MM.1S (cell line): ENCODE data around the gene ELN.

Experiments used
- DNase-seq: peaks from one replicate; pipeline ENCODE4 v3.0.0-alpha.2; 2015
- H2AFZ ChIP-seq: fragments of 300-600 bp; sonication (generic); 2 replicates; pipeline ENCODE4 v1.6.0; 2016; ENCODE audit warnings: antibody characterized with exemption, low read length
- H3F3A ChIP-seq: fragments of 300-600 bp; sonication (generic); 2 replicates; pipeline ENCODE4 v1.6.1; 2016; ENCODE audit warnings: mild to moderate bottlenecking, antibody characterized with exemption, low read length, moderate library complexity, mixed read lengths; ENCODE audit not compliant: insufficient read depth
- H3K27ac ChIP-seq: fragments of 300-600 bp; sonication (generic); 2 replicates; pipeline ENCODE4 v1.5.1; 2016; ENCODE audit warnings: mild to moderate bottlenecking, low read length
- H3K27me3 ChIP-seq: fragments of 300-600 bp; sonication (generic); replicated peaks from 2 replicates; pipeline ENCODE4 v1.6.0; 2016; ENCODE audit warnings: low read length; ENCODE audit not compliant: insufficient read depth
- H3K36me3 ChIP-seq: fragments of 300-600 bp; sonication (generic); replicated peaks from 2 replicates; pipeline ENCODE4 v1.6.1; 2016; ENCODE audit warnings: mild to moderate bottlenecking, low read length, mixed read lengths; ENCODE audit not compliant: insufficient read depth
- H3K4me1 ChIP-seq: fragments of 300-600 bp; sonication (generic); 2 replicates; pipeline ENCODE4 v1.6.1; 2016; ENCODE audit warnings: low read length, mixed read lengths
- H3K4me2 ChIP-seq: fragments of 300-600 bp; sonication (generic); 2 replicates; pipeline ENCODE4 v1.6.0; 2016; ENCODE audit warnings: low read depth, low read length
- H3K4me3 ChIP-seq: fragments of 300-600 bp; sonication (generic); 2 replicates; pipeline ENCODE4 v1.5.1; 2016; ENCODE audit warnings: low read length, mixed read lengths
- H3K79me2 ChIP-seq: fragments of 300-600 bp; sonication (generic); 2 replicates; pipeline ENCODE4 v1.6.1; 2016; ENCODE audit warnings: mixed run types, low read length, mixed read lengths
- H3K9ac ChIP-seq: fragments of 300-600 bp; sonication (generic); 2 replicates; pipeline ENCODE4 v1.6.1; 2016; ENCODE audit warnings: low read length, mixed read lengths
- H3K9me2 ChIP-seq: fragments of 300-600 bp; sonication (generic); replicated peaks from 2 replicates; pipeline ENCODE4 v1.6.1; 2016; ENCODE audit warnings: mild to moderate bottlenecking, low read length, mixed read lengths; ENCODE audit not compliant: insufficient read depth
- H3K9me3 ChIP-seq: fragments of 300-600 bp; sonication (generic); replicated peaks from 2 replicates; pipeline ENCODE4 v1.6.1; 2016; ENCODE audit warnings: mild to moderate bottlenecking, low read length, mixed read lengths; ENCODE audit not compliant: insufficient read depth
- H4K20me1 ChIP-seq: fragments of 300-600 bp; sonication (generic); 2 replicates; pipeline ENCODE4 v1.6.1; 2016; ENCODE audit warnings: mild to moderate bottlenecking, low read length, moderate library complexity, mixed read lengths; ENCODE audit not compliant: insufficient read depth
- EZH2 ChIP-seq: fragments of 300-600 bp; sonication (generic); optimal IDR thresholded peaks from 2 replicates; pipeline ENCODE3; 2017; ENCODE audit warnings: low read depth, mild to moderate bottlenecking, antibody characterized with exemption, low read length, mixed read lengths
- EZH2phosphoT487 ChIP-seq: fragments of 300-600 bp; sonication (generic); IDR thresholded peaks from 2 replicates; pipeline ENCODE4 v1.6.1; 2018; ENCODE audit warnings: antibody characterized with exemption, low read length
- TF ChIP-seq, protein P1 (sequence below): fragments of 300-600 bp; sonication (generic); IDR thresholded peaks from 2 replicates; pipeline ENCODE4 v1.5.1; 2016; ENCODE audit warnings: antibody characterized with exemption, low read length, mixed read lengths

The ELN gene

DNA sequence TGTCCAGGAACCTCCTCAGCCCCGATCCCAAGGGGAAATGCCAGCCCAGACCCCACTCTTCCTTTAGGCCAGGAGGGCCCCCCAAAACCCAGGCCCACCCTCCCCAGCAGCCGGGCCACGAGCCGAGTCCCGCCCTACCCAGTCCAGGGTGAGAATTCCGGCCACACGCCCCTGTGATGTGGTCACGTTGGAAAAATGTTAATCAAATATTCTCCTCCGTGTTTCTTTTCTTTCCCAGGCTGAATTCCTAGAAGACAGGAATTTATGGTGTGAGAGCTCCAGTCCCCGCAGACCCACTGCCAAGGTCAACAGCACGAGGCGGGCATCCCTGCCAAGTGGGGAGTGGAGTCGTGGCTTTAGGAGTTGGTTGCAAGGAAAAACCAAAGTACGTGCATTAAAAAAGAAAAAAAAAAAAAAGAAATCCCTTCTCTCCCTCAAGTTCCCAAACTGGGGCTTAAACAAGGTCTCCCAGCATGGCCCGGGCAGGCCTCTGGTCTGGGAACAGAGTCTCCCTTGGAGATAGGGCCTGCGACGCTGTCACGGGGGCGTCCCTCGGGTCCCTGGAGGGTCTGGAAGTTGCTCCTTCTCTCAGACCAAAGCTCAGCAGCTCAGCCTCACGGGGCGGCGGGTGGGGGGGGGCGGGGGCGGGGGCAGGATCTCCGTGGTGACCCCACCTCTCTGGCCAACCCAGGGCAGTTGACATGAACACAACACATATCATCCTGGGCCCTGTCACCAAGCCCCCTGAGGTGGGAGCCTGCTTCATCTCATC, 28.1 kb upstream of the ELN start:
- Histone ChIP-seq H2AFZ (no peak overlapping the region), H3F3A (0 out of 2 replicates have a peak, but pooled peaks cover 6% of the 10 kb centered on the region), H3K9ac (no peak overlapping the region), H3K9me3 (no peaks in the 10 kb centered on the region), H3K4me3 (no peak overlapping the region), H3K36me3 (no peaks in the 10 kb centered on the region), H3K4me2 (no peak overlapping the region), H3K79me2 (no peaks in the 10 kb centered on the region), H3K9me2 (no peaks in the 10 kb centered on the region), H3K27me3 (no peaks in the 10 kb centered on the region; the same call in 1 of the 2 replicates), H3K27ac (no peak overlapping the region), H4K20me1 (no peaks in the 10 kb centered on the region), H3K4me1 (peaks cover 14% of the 10 kb centered on the region)
- TF ChIP-seq EZH2 (no peak), EZH2phosphoT487 (no peak)
- TF ChIP-seq, protein P1, sequence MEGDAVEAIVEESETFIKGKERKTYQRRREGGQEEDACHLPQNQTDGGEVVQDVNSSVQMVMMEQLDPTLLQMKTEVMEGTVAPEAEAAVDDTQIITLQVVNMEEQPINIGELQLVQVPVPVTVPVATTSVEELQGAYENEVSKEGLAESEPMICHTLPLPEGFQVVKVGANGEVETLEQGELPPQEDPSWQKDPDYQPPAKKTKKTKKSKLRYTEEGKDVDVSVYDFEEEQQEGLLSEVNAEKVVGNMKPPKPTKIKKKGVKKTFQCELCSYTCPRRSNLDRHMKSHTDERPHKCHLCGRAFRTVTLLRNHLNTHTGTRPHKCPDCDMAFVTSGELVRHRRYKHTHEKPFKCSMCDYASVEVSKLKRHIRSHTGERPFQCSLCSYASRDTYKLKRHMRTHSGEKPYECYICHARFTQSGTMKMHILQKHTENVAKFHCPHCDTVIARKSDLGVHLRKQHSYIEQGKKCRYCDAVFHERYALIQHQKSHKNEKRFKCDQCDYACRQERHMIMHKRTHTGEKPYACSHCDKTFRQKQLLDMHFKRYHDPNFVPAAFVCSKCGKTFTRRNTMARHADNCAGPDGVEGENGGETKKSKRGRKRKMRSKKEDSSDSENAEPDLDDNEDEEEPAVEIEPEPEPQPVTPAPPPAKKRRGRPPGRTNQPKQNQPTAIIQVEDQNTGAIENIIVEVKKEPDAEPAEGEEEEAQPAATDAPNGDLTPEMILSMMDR, result no peak
- no peak for DNase-seq

- Histone ChIP-seq H3K4me2 (no peak overlapping the region), H3K9me2 (no peaks in the 10 kb centered on the region), H3K4me1 (peaks cover 14% of the 10 kb centered on the region), H3K9ac (no peak overlapping the region), H3K9me3 (no peaks in the 10 kb centered on the region), H3K36me3 (no peaks in the 10 kb centered on the region), H2AFZ (no peak overlapping the region), H3F3A (0 out of 2 replicates have a peak, but pooled peaks cover 6% of the 10 kb centered on the region), H3K27me3 (no peaks in the 10 kb centered on the region; the same call in 1 of the 2 replicates), H3K79me2 (no peaks in the 10 kb centered on the region), H4K20me1 (no peaks in the 10 kb centered on the region), H3K4me3 (no peak overlapping the region), H3K27ac (no peak overlapping the region)
- TF ChIP-seq, protein P1, result no peak
- TF ChIP-seq EZH2phosphoT487 (no peak), EZH2 (no peak)
- no peak for DNase-seq
Observed at GRCh38 chr7:74000489-74001149, 27.4 kb upstream of the ELN start.

GRCh38 chr7:74001150-74001494, 26.9 kb upstream of the ELN start:
- TF ChIP-seq, protein P1, result no peak
- no peak for TF ChIP-seq EZH2phosphoT487
- no peak for TF ChIP-seq EZH2
- H3K9me3 ChIP-seq, result no peaks in the 10 kb centered on the region
- no peak overlapping the region for H3K4me2 ChIP-seq
- no peak overlapping the region for H3K4me3 ChIP-seq
- H3K27me3 ChIP-seq, result no peaks in the 10 kb centered on the region
- 0 out of 2 replicates have a peak, but pooled peaks cover 6% of the 10 kb centered on the region for H3F3A ChIP-seq
- H2AFZ ChIP-seq, result no peak overlapping the region
- no peaks in the 10 kb centered on the region for H4K20me1 ChIP-seq
- H3K9ac ChIP-seq, result no peak overlapping the region
- H3K36me3 ChIP-seq, result no peaks in the 10 kb centered on the region
- H3K27ac ChIP-seq, result no peak overlapping the region
- H3K9me2 ChIP-seq, result no peaks in the 10 kb centered on the region
- no peaks in the 10 kb centered on the region for H3K79me2 ChIP-seq
- DNase-seq, result no peak
- peaks cover 14% of the 10 kb centered on the region for H3K4me1 ChIP-seq
